ENCODE measurements around the gene BRINP3. TPM values are rescaled to one million over a fixed set of nuclear protein-coding genes. Genes with fewer than 3 reads are reported as not detected.

BRINP3 gene
- total RNA-seq, 1 donor from 2014 or later: 28.9 TPM

GRCh38 chr1:190320952-190321351 lies 156.7 kb downstream of the BRINP3 start:
- DNase-seq: no peak

GRCh38 chr1:190312763-190313162 lies 164.9 kb downstream of the BRINP3 start:
- DNase-seq: no peak

GRCh38 chr1:190303501-190303900 lies 174.2 kb downstream of the BRINP3 start:
- DNase-seq: no peak

- no peak for DNase-seq
These were observed 181.2 kb downstream of the BRINP3 start for GRCh38 chr1:190296453-190296852.

GRCh38 chr1:190289897-190290296 lies 187.8 kb downstream of the BRINP3 start:
- DNase-seq: no peak

- DNase-seq: no peak
These were observed 191.6 kb downstream of the BRINP3 start for GRCh38 chr1:190286111-190286510.

GRCh38 chr1:190277107-190277506 lies 200.6 kb downstream of the BRINP3 start:
- no peak for DNase-seq

- DNase-seq: no peak
These were observed 202.9 kb downstream of the BRINP3 start for GRCh38 chr1:190274721-190275120.

GRCh38 chr1:190273161-190273560 lies 204.5 kb downstream of the BRINP3 start:
- DNase-seq: no peak

GRCh38 chr1:190262538-190262937 lies 215.1 kb downstream of the BRINP3 start:
- DNase-seq: no peak

GRCh38 chr1:190259424-190259823 lies 218.2 kb downstream of the BRINP3 start:
- no peak for DNase-seq

GRCh38 chr1:190258003-190258402 lies 219.7 kb downstream of the BRINP3 start:
- DNase-seq: no peak

- no peak for DNase-seq
These were observed 225.6 kb downstream of the BRINP3 start for GRCh38 chr1:190252046-190252445.

- no peak for DNase-seq
These were observed 227.3 kb downstream of the BRINP3 start for GRCh38 chr1:190250368-190250767.

- DNase-seq: no peak
These were observed 233.3 kb downstream of the BRINP3 start for GRCh38 chr1:190244406-190244805.

- no peak for DNase-seq
These were observed 234.6 kb downstream of the BRINP3 start for GRCh38 chr1:190243056-190243455.

GRCh38 chr1:190226006-190226405 lies 251.7 kb downstream of the BRINP3 start:
- no peak for DNase-seq

- DNase-seq: no peak
These were observed 265.2 kb downstream of the BRINP3 start for GRCh38 chr1:190212450-190212849.

- DNase-seq: no peak
These were observed 269.9 kb downstream of the BRINP3 start for GRCh38 chr1:190207733-190208132.

GRCh38 chr1:190205713-190206112 lies 272.0 kb downstream of the BRINP3 start:
- DNase-seq: no peak

- DNase-seq: no peak
These were observed 281.6 kb downstream of the BRINP3 start for GRCh38 chr1:190196020-190196419.

- no peak for DNase-seq
These were observed 284.1 kb downstream of the BRINP3 start for GRCh38 chr1:190193508-190194115.

GRCh38 chr1:190192627-190193026 lies 285.0 kb downstream of the BRINP3 start:
- DNase-seq: no peak

- no peak for DNase-seq
These were observed 294.1 kb downstream of the BRINP3 start for GRCh38 chr1:190183588-190183987.

GRCh38 chr1:190179817-190180216 lies 297.8 kb downstream of the BRINP3 start:
- no peak for DNase-seq
